Limb (tissue), 2 donors: ENCODE measurements around the gene POLR2J3.
"Not testable (repeated sequence)": the region's sequence is repeated elsewhere in the genome, so short reads cannot be mapped to it uniquely, and the experiment has no call there.

Source experiments
- DNase-seq, 2 donors: peaks; one replicate each; pipeline ENCODE4 v3.0.0-alpha.2; 2016; ENCODE audit errors: extremely low spot score in 2 of 2

Gene POLR2J3

DNA sequence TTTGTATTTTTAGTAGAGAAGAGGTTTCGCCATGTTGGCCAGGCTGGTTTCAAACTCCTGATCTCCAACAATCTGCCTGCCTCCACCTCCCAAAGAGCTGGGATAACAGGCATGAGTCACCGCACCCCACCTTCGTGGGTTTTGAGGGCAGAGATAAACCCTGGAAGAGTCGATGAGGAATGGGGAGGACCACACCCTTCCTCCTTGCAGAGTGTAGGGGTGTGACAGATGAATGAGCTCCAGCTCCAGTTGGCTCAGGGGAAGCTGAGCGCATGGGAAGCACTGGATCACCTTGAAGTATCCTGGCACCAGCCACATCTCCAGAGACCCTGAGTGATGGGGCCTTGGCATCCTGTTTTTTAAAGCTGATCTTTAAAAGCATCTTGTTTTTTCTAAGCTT lies 11.1 kb upstream of the POLR2J3 start:
- DNase-seq, result not testable (repeated sequence)

GRCh38 chr7:102581722-102582121 lies 9.3 kb upstream of the POLR2J3 start:
- not testable (repeated sequence) for DNase-seq

GRCh38 chr7:102578486-102578885 lies 6.1 kb upstream of the POLR2J3 start:
- not testable (repeated sequence) for DNase-seq

DNA sequence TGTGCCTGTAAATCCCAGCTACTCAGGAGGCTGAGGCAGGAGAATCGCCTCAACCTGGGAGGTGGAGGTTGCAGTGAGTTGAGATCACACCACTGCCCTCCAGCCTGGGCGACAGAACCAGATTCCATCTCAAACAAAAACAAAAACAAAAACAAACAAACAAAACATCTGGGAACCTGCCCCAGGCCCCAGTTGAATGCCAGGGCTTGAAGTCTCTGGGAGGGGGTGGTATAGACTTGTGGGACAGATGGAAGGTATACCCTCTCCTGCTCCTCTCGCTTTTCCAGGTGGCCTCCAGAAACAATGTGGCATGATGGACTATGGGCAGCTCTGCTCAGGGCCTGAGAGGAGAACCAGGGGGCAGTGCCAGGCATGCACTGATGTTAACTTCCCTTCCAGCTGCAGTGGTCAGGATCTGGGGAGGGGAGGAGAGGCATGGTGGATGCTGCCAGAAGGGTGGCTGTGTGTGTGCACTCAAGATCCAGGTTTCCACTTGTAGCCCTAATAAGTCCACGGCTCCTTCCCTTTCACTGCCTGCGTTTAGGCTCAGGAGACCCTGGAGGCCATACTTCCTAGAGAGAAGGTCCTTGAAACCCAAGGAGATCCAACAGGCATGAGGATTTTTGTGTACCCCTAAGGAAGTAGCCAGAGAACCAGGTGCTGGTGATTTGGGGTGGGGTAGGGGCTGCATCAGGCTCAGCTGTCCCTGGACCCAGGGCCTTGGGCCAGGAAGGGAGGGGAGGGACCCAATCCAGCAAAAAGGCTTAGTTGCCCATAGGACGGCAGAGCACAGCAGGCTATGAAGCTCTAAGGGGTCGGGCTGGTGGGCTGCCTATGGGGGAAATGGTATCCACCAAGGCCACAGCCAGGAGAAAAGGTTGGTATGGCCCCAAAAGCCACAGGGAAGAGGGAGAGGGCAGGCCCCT lies 5.2 kb upstream of the POLR2J3 start:
- peak in 1 of 2 donors; percentile 7 for DNase-seq

- DNase-seq, result not testable (repeated sequence)
These were observed 4.0 kb upstream of the POLR2J3 start for GRCh38 chr7:102576363-102576762.

DNA sequence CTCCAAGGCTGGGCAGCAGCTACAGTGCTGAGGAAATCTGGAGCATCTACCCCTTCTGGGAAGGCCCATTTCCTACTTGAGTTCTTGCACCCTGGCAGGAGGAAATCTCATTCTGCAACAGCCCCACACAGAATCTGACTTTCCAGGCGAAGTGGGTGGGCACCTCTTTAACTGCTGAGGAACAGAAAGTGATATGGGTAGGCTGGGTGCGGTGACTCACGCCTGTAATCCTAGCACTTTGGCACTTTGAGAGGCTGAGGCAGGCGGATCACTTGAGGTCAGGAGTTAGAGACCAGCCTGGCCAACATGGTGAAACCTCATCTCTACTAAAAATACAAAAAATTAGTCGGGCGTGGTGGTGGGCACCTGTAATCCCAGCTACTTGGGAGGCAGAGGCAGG lies 2.2 kb upstream of the POLR2J3 start:
- DNase-seq, result not testable (repeated sequence)

DNA sequence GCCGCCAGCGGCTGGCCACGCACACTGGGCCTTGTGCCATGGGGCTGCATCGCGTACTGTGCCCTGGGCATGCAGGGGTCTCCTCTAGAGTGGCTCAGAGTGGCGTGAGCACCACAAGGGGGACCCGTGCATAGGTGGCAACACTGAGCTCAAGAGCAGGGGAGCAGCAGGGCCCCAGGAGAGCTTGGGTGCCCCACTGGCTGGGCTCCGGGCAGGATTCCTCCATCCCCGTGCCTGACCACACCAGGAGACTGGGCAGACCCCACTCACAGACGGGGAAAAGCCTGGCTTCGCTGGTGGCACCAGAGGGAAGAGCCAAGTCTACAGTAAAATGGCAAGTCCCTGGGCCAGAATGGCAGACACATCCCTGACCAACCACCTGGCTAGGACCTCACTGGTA lies 3.8 kb downstream of the POLR2J3 start:
- peak in 1 of 2 donors; percentile 16 for DNase-seq

- DNase-seq, result not testable (repeated sequence)
These were observed 21.5 kb downstream of the POLR2J3 start, which contains the start of gene SPDYE2 for GRCh38 chr7:102550808-102551422. TSS of gene SPDYE2 (plus strand) at chr7:102551226. CDS start at chr7:102553256, 2,030 bp downstream.

- not testable (repeated sequence) for DNase-seq
These were observed 26.0 kb downstream of the POLR2J3 start for GRCh38 chr7:102546353-102546752.

GRCh38 chr7:102545288-102545687 lies 27.1 kb downstream of the POLR2J3 start:
- not testable (repeated sequence) for DNase-seq

- not testable (repeated sequence) for DNase-seq
These were observed 28.0 kb downstream of the POLR2J3 start for GRCh38 chr7:102544372-102544771.

DNA sequence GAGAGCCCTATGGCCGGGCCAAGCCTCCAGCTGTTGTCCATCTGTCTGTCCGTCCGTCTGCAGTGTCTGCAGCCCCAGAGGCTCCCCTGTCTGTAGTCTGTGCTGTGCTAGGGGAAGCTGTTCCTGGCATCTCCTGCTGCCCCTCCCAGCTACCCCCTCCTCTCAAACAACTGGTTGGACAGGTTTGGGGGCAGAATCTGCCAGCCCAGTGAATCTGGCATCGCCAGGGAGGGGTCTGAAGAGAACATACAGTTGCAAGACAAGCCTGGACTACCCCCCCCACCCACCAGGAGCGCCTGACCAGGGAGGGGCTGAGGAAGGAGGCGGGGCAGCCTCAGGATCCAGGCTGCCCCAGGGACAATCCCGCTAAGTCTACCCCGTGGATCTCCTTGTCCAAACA lies 28.8 kb downstream of the POLR2J3 start, which contains the start of gene UPK3BL2:
TSS of gene UPK3BL2 (minus strand) at position 101 of the 400 bp plus-strand sequence. CDS start at position 41, 60 bp downstream.
- DNase-seq, result not testable (repeated sequence)

DNA sequence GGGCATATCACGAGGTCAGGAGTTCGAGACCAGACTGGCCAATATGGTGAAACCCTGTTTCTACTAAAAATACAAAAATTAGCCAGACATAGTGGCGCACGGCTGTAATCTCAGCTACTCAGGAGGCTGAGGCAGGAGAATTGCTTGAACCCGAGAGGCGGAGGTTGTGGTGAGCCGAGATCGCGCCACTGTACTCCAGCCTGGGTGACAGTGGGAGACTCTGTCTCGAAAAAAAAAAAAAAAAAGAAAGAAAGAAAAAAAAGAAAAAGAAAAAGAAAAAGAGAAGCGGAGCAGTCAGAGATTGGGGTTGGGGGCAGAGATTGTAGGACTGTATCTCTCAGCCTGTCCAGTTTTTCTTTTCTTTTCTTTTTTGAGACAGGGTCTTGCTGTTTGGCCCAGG lies 29.6 kb downstream of the POLR2J3 start:
- not testable (repeated sequence) for DNase-seq

DNA sequence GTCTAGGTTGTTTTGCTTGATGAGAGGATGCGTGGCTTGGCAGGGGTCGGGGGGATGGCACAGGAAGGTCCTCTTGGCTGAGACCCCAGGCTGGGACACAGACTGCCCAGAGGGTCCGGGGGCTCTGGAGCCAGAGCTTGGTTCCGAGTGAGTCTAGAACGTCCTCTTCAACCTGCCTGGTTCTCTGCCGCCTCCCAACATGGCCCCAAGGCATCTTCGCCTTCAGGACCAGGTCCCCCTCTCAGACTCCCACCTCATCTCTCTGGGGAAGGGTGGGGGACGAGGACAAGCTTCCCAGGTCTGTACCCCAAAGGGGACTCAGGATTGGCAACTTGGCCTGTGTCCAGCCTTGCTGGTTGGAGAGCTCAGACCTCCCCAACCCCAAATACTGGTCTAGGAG lies 30.3 kb downstream of the POLR2J3 start:
- not testable (repeated sequence) for DNase-seq

- DNase-seq, result not testable (repeated sequence)
These were observed 31.8 kb downstream of the POLR2J3 start for GRCh38 chr7:102540604-102541003.

DNA sequence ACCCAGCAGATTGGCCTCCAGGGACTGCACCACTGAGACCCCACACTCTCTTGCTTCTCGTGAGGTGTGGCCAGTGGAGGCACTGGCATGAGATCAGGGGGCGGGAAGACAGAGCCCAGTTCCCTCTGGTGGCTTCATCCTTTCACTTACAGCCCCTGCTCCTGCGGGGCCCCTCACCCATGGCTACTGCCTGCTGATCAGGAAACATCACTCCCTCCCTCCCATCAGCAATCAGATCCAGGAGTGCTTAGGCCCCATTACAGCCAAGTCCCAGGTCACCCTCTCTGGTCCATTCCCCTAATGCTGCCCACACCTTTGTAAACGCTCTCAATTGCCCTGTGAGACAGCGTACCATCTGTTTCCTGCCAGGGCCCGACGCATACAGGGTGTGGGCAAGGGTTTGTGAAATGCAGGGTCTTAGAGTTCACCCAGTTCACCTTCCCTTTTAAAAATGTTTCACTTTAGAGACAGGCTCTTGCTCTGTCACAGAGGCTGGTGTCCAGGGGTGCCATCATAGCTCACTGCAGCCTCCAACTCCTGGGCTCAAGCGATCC lies 37.2 kb downstream of the POLR2J3 start:
- DNase-seq, result peak in 1 of 2 donors; percentile 9

DNA sequence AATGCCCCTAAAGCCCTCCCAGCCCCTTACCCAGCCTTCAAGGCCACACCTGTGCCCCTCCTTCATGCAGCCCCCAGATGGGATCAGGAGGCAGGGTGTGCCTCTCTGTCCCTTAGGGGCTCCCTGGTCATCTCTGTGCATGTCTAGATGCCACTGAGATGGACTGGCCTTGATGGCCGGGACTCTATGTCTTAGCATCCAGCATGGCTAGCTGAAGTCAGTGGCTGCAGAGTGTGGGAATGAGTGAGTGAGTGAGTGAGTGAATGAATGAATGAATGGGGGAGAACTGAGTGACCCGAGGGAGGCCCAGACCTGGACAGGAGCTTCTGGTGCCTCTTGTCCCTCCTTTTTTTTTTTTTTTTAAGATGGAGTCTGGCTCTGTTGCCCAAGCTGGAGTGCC lies 40.3 kb downstream of the POLR2J3 start:
- DNase-seq, result not testable (repeated sequence)

DNA sequence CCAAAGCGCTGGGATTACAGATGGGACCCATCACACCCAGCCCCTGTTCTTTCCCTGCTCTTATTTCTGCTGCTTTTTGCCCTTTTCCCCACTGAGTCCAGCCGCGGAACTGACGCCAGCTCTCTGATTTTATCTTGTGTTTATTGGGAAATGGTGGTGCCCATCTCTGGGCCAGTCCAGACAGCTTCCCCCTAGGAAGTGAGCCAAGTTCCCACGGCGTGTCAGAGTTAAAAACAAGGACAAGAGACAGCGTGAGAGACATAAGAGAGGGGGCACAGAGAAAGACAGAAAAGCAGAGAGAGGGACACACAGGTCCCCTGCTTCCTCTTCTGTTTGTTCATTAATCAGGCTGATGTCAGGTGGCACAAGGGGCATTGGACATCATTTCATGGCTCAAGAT lies 40.8 kb downstream of the POLR2J3 start:
- not testable (repeated sequence) for DNase-seq

- DNase-seq, result not testable (repeated sequence)
These were observed 44.3 kb downstream of the POLR2J3 start for GRCh38 chr7:102527822-102528793.

DNA sequence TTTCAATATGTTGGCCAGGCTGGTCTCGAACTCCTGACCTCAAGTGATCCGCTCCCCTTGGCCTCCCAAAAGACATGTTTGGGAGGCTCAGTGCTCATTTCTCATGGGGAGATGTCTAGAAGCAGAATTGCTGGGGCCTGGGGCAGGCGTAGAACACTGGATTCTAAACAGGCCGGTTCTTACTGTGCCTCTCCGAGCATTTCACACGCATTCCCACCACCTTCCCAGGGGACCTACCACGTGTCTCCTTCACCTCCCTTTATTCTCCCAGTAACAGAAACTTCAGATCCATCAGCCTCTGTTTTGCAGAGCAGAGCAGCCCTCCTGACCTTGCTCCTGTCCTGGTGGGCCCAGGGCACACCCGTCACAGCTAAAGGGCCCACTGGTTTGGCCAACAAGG lies 45.2 kb downstream of the POLR2J3 start:
- DNase-seq, result not testable (repeated sequence)

DNA sequence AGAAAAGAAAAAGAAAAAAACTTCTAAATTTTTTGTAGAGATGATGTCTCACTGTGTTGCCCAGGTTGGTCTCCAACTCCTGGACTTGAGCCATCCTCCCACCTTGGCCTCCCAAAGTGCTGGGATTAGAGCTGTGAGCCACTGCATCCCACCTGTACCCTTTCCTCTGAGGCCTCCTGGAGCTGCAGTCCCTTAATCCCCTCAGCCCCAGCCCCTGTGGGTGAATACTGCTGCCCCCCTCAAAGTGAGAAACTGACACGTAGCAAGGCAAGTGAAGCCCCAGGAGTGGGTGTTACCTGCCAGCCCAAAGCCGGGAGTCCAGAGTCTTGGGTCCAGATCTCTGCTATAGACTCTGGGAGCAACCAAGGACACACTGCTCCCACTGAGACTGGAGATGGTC lies 47.6 kb downstream of the POLR2J3 start:
- not testable (repeated sequence) for DNase-seq
